Frontal cortex (tissue), 4 donors: ENCODE data around the gene CNKSR3. TPM values are rescaled to one million over a fixed set of nuclear protein-coding genes. Genes with fewer than 3 reads are reported as not detected.
"Not testable (repeated sequence)": the region's sequence is repeated elsewhere in the genome, so short reads cannot be mapped to it uniquely, and the experiment has no call there.

Source experiments
- DNase-seq, 2 donors: peaks; one replicate each; pipeline ENCODE4 v3.0.0; 2012; ENCODE audit warnings: low spot score in 2 of 2
- FAIRE-seq: peaks from 2 replicates; lab custom pipeline; 2012; peaks lifted over from hg19 to GRCh38; lab: Jason Lieb, UNC
- total RNA-seq: library from RNA; depleted of rRNA; stranded (reverse); fragments of >200 nt; gene quantifications from one replicate; pipeline ENCODE4 v1.2.3, GENCODE V29; 2014
- donor health status: control.
- donor health status: control.
- donor health status: control.

Gene CNKSR3
- total RNA-seq, 1 donor from 2014 or later = 4.1 TPM

- DNase-seq = no peak
- no peak for FAIRE-seq
Observed at GRCh38 chr6:154532426-154532825, 21.9 kb upstream of the CNKSR3 start.

DNA sequence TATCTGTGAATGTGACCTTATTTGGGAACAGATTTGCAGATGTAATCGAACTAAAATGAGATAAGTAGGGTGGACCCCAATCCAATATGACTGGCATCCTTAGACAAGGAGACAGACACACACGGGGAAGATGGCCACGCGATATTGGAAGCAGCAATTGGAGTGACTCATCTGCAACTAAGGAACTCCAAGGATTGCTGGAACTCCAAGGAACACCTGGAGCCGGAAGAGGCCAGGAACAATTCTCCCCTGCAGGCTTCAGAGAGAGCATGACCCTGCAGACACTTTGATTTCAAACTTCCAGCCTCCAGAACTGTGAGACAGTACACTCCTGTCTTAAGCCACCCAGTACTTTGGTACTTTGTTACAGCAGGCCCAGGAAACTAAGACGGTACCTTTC lies 19.5 kb upstream of the CNKSR3 start:
- no peak for FAIRE-seq
- DNase-seq = no peak

GRCh38 chr6:154528310-154528915 lies 17.9 kb upstream of the CNKSR3 start:
- DNase-seq (no peak), FAIRE-seq (no peak)

DNA sequence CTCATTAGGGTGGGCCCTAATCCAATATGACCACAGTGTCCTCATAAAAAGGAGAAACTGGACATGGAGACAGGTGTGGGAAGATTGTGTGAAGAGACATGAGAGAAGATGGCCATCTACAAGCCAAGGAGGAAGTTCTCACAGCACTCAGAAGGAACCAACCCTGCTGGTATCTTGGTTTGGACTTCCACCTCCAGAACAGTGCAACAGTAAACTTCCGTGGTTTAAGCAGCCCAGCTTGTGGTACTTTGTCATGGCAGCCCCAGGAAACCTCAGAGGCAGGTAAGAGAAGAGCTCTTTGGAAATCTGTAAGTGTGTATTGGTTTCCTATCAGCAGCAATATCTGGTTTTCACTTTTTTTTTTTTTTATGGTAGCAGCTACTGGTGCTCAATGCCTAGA lies 16.5 kb upstream of the CNKSR3 start:
- DNase-seq (no peak), FAIRE-seq (no peak)

GRCh38 chr6:154522576-154522975 lies 12.1 kb upstream of the CNKSR3 start:
- no peak for DNase-seq
- FAIRE-seq = no peak

DNA sequence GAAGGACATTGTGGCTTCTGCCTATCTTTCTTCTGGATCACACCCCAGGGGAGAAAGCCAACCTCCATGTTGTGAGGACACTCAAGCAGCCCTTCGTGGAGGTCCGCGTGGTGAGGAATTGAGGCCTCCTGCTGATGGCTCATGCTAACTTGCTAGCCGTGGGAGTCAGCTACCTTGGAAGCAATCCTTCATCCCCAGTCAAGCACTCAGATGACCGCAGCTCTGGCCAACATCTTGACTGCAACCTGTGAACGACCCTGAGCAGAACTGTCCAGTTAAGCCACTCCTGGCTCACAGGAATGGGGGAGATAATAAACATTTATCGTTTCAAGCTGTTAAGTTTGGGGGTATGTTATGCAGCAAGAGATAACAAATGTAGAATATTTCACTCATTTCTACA lies 10.9 kb upstream of the CNKSR3 start:
- no peak for FAIRE-seq
- DNase-seq = no peak

DNA sequence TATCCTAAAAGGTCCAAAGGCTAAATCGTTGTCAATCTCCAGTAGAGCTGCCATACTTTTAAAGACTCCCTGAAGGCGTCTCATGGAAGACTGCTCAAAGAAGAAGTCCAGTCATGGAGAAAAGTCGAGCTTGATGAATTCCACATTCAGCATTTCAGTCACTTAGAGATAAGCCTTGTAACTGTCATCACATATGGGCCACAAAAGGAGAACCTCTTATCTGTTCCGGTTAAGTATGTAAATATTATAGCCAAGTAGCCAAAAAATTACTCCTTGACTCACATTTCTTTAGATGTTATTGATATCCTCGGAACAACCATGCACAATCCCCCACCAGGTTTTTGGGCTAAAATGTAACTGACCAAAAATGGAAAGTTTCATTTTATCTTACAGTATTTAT lies 9.8 kb upstream of the CNKSR3 start:
- no peak for DNase-seq
- no peak for FAIRE-seq

DNA sequence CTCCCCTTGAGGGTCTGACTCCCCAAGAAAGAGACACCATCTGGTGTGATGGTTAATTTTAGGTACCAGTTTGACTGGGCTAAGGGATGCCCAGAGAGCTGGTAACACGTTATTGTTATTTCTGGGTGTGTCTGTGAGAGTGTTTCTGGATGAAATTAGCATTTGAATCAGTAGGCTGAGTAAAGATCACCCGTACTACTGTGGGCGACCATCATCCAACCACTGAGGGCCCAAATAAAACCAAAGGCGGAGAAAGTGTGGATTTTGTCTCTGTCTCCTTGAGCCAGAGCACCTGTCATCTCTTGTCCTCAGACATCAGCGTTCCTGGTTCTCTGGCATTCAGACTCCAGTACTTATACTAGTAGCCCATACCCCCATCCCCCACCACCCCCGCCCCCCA lies 7.9 kb upstream of the CNKSR3 start:
- FAIRE-seq = no peak
- DNase-seq = no peak

DNA sequence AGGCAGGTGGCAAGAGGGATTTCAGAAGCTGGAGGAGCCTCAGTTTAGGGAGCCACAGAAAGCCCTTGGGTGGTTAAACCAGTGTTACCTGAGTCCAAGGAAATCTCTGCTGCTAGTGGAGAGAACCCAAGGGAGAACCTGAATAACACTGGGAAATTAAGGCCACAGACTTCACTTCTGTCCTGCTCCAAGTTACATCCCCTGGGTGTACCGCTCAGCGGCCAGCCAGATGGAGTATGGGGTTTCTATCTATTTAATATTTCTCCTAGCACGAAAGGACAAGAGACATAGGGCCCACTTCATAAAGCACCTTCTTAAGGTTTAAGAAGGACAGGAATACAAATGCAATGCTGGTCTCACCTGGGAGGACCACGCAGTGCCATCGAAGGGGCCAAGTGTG lies 5.8 kb upstream of the CNKSR3 start:
- no peak for DNase-seq
- FAIRE-seq = no peak

DNA sequence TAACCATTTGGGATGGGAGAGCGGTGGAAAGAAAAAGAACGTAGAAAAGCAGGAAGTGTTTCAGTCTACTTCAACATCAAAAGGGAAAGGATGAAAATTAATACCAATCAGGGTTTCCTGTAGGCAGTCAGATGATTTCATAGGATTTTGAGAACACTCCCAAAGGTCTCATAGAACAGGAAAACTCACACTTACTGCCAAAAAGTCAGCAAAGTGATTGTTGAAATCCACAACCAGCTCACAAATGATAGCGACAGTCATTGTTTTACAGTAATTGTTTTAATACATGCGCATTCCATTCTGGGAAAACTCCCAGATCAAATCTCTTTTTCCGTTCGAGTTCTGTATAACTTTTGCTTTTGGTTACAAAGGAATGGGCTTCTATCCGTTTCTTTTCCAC lies 5.3 kb upstream of the CNKSR3 start:
- FAIRE-seq = no peak
- no peak for DNase-seq

DNA sequence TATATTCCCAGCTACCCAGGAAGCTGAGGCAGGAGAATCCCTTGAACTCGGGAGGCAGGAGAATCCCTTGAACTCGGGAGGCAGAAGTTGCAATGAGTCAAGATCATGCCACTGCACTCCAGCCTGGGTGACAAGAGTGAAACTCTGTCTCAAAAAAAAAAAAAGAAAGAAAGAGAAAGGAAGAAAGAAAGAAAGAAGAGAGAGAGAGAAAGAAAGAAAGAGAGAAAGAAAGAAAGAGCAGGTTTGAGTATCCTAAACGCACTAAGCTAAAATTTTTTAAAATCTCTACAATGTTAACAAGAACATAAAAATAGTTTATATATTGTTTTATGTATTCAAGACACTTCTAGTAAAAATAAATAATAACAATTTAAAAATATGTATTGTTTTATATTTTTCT lies 4.6 kb upstream of the CNKSR3 start:
- peak; percentile 77 for FAIRE-seq

DNA sequence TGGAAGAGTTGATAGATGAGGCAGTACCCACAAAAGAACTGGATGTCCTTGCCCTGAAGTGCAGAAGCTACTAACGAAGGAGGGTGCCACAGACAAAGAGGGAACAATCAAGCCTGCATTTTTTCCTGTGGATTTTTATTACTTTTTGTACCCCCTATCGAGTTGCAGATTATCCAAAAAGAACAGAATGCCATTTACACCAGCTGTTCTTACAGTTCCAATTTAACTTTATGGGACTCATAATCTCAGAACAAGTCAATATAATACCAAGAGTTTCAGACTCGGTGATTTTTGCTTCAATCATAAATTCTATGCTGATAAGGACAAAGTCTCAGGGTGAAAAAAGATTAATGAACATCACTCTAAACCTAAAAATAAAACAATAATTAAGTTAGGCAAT lies 4.0 kb upstream of the CNKSR3 start:
- no peak for FAIRE-seq
- no peak for DNase-seq

More for the DNA sequence above, 4.6 kb upstream of the CNKSR3 start:
- DNase-seq = not testable (repeated sequence)

GRCh38 chr6:154513601-154514320 lies 3.3 kb upstream of the CNKSR3 start:
- DNase-seq (no peak), FAIRE-seq (no peak)

- DNase-seq (no peak), FAIRE-seq (no peak)
Observed at GRCh38 chr6:154512201-154512600, 1.7 kb upstream of the CNKSR3 start.

DNA sequence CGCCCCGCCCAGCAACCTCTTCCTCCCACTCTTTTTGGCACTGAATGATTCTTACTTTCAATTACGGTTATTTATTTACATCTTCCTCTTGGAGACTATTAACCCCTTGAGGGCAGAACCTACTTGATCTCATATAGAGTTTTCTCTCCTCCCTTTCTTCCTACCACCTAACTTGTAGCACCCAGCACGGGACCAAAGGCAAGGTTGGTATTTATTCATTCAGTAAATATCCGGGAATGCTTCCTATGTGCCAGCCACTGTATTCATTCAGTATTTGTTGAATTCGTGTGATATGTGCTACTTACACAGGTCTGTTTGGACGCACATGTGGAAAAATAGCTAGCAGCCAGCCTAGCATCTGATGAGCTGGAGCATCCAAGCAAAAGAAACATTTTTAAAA lies 1.3 kb upstream of the CNKSR3 start:
- DNase-seq (no peak), FAIRE-seq (no peak)

DNA sequence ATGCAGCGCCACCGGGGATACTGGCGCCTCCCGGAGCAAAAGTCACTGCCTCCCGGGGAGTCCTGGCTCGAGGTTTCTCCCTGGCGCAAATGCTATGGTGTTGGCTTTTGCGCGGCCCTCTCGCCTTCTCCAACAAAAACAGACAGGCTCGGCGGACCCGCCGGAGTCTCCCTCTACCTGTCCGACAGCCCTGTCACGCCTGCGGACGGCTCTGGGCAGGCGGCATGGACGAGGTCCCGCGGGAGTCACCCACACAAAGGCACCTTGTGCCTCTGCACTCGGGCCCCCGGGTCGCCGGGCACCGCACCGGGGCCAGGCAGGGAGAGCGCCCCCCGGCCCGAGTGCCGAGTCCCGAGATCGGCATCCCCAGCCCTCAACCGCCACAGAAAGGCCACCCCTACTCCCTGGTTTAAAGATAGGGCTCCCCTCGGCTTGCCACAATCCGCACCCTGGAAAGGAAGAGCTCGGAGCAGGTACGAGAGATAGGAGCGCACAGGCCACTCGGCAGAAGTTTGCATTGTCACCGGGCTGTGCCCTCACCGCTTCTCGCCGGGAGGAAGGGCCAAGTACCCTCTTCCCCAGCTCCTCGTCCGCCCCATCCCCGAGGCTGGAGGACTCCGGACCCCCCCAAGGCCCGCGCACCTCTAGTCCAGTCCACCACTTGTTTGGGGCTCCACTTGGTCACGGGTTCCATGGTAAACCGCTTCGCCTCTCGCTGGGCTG lies 903 bp downstream of the CNKSR3 start:
- FAIRE-seq = no peak
- peak in 1 of 2 donors; percentile 24 for DNase-seq

- FAIRE-seq (no peak), DNase-seq (peak in 1 of 2 donors; percentile 28)
Observed at GRCh38 chr6:154508573-154509375, 1.7 kb downstream of the CNKSR3 start.

DNA sequence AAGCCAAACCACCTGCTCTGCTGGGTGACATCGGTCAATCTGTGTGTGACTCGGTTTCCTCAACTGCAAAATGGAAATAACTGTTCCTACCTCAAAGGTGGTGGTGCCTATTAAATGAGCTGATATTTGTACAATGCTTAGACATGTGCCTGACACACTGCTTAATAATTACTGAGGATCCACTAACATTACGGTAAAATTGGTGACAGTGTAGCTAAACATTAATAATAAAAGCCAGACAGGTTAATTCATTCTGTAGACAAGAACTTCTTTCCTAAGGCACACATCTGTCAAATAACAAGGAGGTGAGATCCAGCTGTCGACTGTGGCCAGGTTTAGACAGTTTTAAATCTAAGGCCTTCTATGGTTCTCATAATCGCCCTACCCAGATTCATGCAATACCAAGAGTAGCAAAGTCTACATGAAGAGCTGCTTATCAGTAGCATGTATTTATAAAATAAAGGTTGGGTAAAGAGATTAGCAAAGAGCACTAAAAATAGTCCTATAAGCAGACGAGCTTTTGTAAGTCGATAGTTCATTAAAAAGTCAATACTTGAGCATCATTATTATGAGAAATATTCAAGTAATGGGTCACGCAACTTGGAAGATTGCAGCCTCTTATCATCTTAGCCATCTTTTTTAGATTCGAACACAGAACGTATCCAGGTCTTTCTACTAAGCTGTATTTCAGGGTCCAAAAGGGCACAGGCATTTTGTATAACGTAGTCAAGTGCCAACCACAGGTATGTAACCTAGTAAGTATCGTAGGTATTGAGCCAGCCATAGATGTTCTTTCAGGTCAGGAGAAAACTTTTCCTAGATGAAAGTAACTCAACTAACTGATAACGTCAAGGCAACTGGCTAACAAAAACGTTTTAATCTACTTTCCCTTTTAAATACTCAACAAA lies 3.2 kb downstream of the CNKSR3 start:
- DNase-seq (no peak), FAIRE-seq (no peak)

GRCh38 chr6:154506582-154506981 lies 3.9 kb downstream of the CNKSR3 start:
- no peak for FAIRE-seq
- DNase-seq = no peak
